K562 (cell line): Measurements from ENCODE around the gene YIPF5. TPM values are rescaled to one million over a fixed set of nuclear protein-coding genes. Genes with fewer than 3 reads are reported as not detected.

Source experiments
- ARID1B ChIP-seq: fragments of 450-650 bp; IDR thresholded peaks from 2 replicates; pipeline ENCODE4 v1.6.1; 2016; ENCODE audit warnings: antibody characterized with exemption, mild to moderate bottlenecking, inconsistent platforms
- BCL6 ChIP-seq: fragments of 250-450 bp; sonication (Bioruptor Pico); IDR thresholded peaks from 2 replicates; pipeline ENCODE4 v1.4.0; 2020
- BCLAF1 ChIP-seq, 2 experiments: fragments of 450-650 bp in 1 of 2; IDR thresholded peaks; 2 replicates each; pipeline ENCODE4 v1.6.1; 2011 to 2017; ENCODE audit warnings: low read depth in 2 of 2, antibody characterized with exemption in 1 of 2, borderline replicate concordance in 1 of 2, low read length in 1 of 2, mild to moderate bottlenecking in 1 of 2, mixed read lengths in 1 of 2; ENCODE audit not compliant: control insufficient read depth in 1 of 2
- CREB3L1 ChIP-seq: fragments of 450-650 bp; IDR thresholded peaks from 2 replicates; pipeline ENCODE4 v1.6.1; 2014; ENCODE audit warnings: low read depth, mild to moderate bottlenecking, moderate library complexity, borderline replicate concordance
- EHMT2 ChIP-seq: fragments of 450-650 bp; IDR thresholded peaks from 2 replicates; pipeline ENCODE4 v1.6.1; 2018; ENCODE audit warnings: antibody characterized with exemption
- HNRNPLL ChIP-seq: fragments of 200-400 bp; formaldehyde crosslinking; IDR thresholded peaks from 2 replicates; pipeline ENCODE4 v1.6.1; 2017; ENCODE audit warnings: low read length, low read depth, mild to moderate bottlenecking; ENCODE audit not compliant: poor library complexity, severe bottlenecking
- MAFG ChIP-seq: fragments of 450-650 bp; conservative IDR thresholded peaks from 2 replicates; pipeline ENCODE4 v1.6.1; 2016; ENCODE audit warnings: missing genetic modification characterization, missing compliant biosample characterization
- MEIS2 ChIP-seq: fragments of 450-650 bp; IDR thresholded peaks from 2 replicates; pipeline ENCODE4 v1.6.1; 2014; ENCODE audit warnings: mild to moderate bottlenecking; ENCODE audit not compliant: partially characterized antibody
- NFATC3 ChIP-seq: fragments of 450-650 bp; IDR thresholded peaks from 2 replicates; pipeline ENCODE4 v1.6.1; 2017; ENCODE audit warnings: mild to moderate bottlenecking
- NFRKB ChIP-seq: fragments of 450-650 bp; IDR thresholded peaks from 2 replicates; pipeline ENCODE4 v1.6.1; 2016; ENCODE audit warnings: low read depth
- PHF20 ChIP-seq: fragments of 450-650 bp; IDR thresholded peaks from 2 replicates; pipeline ENCODE4 v1.6.1; 2018; ENCODE audit not compliant: partially characterized antibody
- RBM22 ChIP-seq: fragments of 200-400 bp; formaldehyde crosslinking; IDR thresholded peaks from 2 replicates; pipeline ENCODE4 v1.6.1; 2018; ENCODE audit warnings: low read length, low read depth; ENCODE audit not compliant: poor library complexity, severe bottlenecking
- SMARCA5 ChIP-seq: fragments of 450-650 bp; IDR thresholded peaks from 2 replicates; pipeline ENCODE4 v1.6.1; 2016
- TARDBP ChIP-seq: fragments of 450-650 bp; IDR thresholded peaks from 2 replicates; pipeline ENCODE4 v1.6.1; 2016
- TEAD4 ChIP-seq, 2 experiments: sonication (generic) in 1 of 2; formaldehyde crosslinking in 1 of 2; IDR thresholded peaks; 2 replicates each; pipeline versions ENCODE4 v1.6.1 to v1.8.0; 2012 to 2022; ENCODE audit warnings: borderline replicate concordance in 1 of 2, inconsistent platforms in 1 of 2, low read length in 1 of 2, mild to moderate bottlenecking in 1 of 2, missing genetic modification reagents in 1 of 2
- ZBTB43 ChIP-seq: sonication (generic); formaldehyde crosslinking; IDR thresholded peaks from 2 replicates; pipeline ENCODE4 v1.8.0; 2023; ENCODE audit warnings: mild to moderate bottlenecking, missing genetic modification reagents
- ZFP36 ChIP-seq: fragments of 150-350 bp; IDR thresholded peaks from 2 replicates; pipeline ENCODE4 v1.6.1; 2018; ENCODE audit warnings: low read length, low read depth; ENCODE audit not compliant: partially characterized antibody
- ZNF263 ChIP-seq: sonication (generic); formaldehyde crosslinking; IDR thresholded peaks from 2 replicates; pipeline ENCODE4 v1.8.0; 2022; ENCODE audit warnings: mild to moderate bottlenecking, missing genetic modification reagents, borderline replicate concordance
- ZNF274 ChIP-seq: IDR thresholded peaks from 2 replicates; pipeline ENCODE4 v1.6.1; 2011; ENCODE audit warnings: low read depth, mild to moderate bottlenecking, low read length, moderate library complexity, borderline replicate concordance
- ZNF449 ChIP-seq: fragments of 250-450 bp; sonication (Bioruptor Pico); IDR thresholded peaks from 2 replicates; pipeline ENCODE4 v1.8.0; 2022; ENCODE audit warnings: moderate library complexity, mild to moderate bottlenecking, inconsistent platforms
- polyA plus RNA-seq, 8 experiments: library from polyadenylated mRNA; depleted of rRNA in 4 of 8; stranded (reverse) in 5 of 8; unstranded in 3 of 8; fragments of >200 nt; fragmentation: Nextera tagmentation in 2 of 8; fragmentation: Illumina TruSeq in 1 of 8; extraction: Ambion mirVana in 2 of 8; extraction: Trizol in 1 of 8; gene quantifications; 2 replicates each; pipeline versions ENCODE4 v1.2.1 to v1.2.3, GENCODE V29; 2011 to 2014; ENCODE audit warnings: inconsistent platforms in 1 of 8, missing spikeins in 1 of 8
- total RNA-seq, 7 experiments: library from RNA; depleted of rRNA in 6 of 7; stranded (reverse); fragments of >200 nt in 6 of 7; fragmentation: Illumina TruSeq in 2 of 7; extraction: Trizol in 2 of 7; gene quantifications; 2 replicates each; pipeline versions ENCODE4 v1.2.1 to v1.2.3, GENCODE V29; 2011 to 2021; ENCODE audit warnings: low replicate concordance in 1 of 7

YIPF5 gene
- total and polyA plus RNA-seq, 9 of the 15 experiments (the other 6 are each of a cell fraction or from before 2014, with no cell fraction given) = 12.1 to 52.9 (median 33.7) TPM

- TF ChIP-seq BCLAF1 (IDR thresholded peaks at IDR 0.05; ENCODE audit: borderline replicate concordance in 1 of 2, control insufficient read depth in 1 of 2, low read depth in 2 of 2, low read length in 1 of 2) = no peak
- no peak for TF ChIP-seq TARDBP
- no peak for TF ChIP-seq TEAD4 (IDR thresholded peaks at IDR 0.05; ENCODE audit: low read length)
- no peak for TF ChIP-seq TEAD4 (CRISPR knock-in tag; IDR thresholded peaks at IDR 0.05; ENCODE audit: borderline replicate concordance)
- TF ChIP-seq RBM22 = no peak
- no peak for TF ChIP-seq EHMT2
- no peak for TF ChIP-seq NFATC3
- TF ChIP-seq MEIS2 = peak; percentile 14
- TF ChIP-seq SMARCA5 = no peak
- no peak for TF ChIP-seq ZNF274
- no peak for TF ChIP-seq ZNF449 (CRISPR knock-in tag)
- no peak for TF ChIP-seq ZBTB43 (CRISPR knock-in tag)
- TF ChIP-seq MAFG (tag) = 0 out of 2 replicates have a peak, but pooled peaks have one; percentile 8
- no peak for TF ChIP-seq NFRKB
- peak; percentile 6 for TF ChIP-seq ZFP36
- no peak for TF ChIP-seq PHF20
- peak; percentile 65; the same call in 1 of the 2 replicates for TF ChIP-seq ZNF263 (CRISPR knock-in tag)
- TF ChIP-seq BCL6 (CRISPR knock-in tag) = no peak
- no peak for TF ChIP-seq CREB3L1
- TF ChIP-seq ARID1B = 0 out of 2 replicates have a peak, but pooled peaks have one; percentile 31
- no peak for TF ChIP-seq HNRNPLL
Measured at GRCh38 chr5:144201588-144201987, 31.1 kb upstream of the YIPF5 start (continued).
